Measurements from ENCODE around the gene MRPS21.

The MRPS21 gene

GRCh38 chr1:150293433-150294253 is at the start of gene MRPS21:
Gene MRPS21 (plus strand): TSS chr1:150293861. CDS start chr1:150294367, 506 bp downstream.
- DNase-seq, result peak; percentile 97

GRCh38 chr1:150249936-150250335 is 43.7 kb upstream of the MRPS21 start:
- DNase-seq, result no peak

DNA sequence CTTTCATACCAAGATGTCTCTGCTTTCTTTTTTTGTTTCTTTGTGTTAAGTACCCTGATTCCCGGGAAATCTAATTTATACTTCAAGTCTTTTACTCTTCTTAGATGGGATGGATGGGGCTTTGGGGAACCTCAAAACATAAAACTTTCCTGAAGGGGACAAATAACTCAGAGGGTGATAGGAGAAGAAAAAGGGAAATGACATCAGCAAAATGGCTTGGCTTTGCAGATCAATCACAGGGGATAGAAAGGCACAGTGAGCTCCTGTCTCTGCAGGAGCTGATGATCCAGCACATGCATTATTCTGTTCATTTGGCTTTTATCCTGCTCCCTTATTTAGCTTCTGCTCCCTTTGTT is 37.5 kb upstream of the MRPS21 start:
- DNase-seq, result no peak

- DNase-seq, result no peak
Measured at GRCh38 chr1:150256554-150257341, 36.9 kb upstream of the MRPS21 start.

DNA sequence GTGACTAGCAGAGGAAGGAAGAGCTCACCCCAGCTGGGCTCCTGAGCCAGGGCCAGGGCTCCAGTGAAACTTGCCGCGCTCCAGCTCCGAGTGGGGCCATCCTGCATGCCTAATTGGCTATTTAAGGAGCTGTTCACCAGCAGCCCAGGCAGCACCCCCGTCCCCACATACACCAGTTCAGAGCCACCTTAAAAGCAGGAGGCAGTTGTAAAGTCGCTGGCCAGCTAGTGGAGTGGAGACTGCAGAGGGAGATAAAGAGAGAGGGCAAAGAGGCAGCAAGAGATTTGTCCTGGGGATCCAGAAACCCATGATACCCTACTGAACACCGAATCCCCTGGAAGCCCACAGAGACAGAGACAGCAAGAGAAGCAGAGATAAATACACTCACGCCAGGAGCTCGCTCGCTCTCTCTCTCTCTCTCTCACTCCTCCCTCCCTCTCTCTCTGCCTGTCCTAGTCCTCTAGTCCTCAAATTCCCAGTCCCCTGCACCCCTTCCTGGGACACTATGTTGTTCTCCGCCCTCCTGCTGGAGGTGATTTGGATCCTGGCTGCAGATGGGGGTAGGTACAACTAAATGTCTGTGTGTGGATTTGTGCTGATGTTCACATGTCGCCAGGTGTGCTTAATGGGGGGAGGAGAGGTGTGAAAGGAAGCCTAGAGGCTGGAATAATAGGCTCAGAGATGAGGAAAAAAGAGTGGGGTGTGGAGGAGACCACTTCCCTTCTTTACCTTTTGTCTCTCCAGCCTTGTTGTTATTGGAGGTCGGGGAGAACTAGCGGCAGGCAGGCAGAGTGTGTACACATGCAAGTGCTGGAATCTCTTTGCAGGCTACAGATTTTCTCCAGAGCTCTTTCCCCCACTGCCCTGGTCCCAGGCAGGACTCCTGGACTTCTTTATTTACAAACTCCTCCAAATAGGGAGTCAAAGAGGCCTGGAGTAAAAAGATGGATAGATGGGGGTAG is 35.8 kb upstream of the MRPS21 start, which contains the start of gene CA14:
TSS of gene CA14 (plus strand) at position 151 of the 962 bp plus-strand sequence. CDS start at position 506, 355 bp downstream.
- DNase-seq, result peak; percentile 18

DNA sequence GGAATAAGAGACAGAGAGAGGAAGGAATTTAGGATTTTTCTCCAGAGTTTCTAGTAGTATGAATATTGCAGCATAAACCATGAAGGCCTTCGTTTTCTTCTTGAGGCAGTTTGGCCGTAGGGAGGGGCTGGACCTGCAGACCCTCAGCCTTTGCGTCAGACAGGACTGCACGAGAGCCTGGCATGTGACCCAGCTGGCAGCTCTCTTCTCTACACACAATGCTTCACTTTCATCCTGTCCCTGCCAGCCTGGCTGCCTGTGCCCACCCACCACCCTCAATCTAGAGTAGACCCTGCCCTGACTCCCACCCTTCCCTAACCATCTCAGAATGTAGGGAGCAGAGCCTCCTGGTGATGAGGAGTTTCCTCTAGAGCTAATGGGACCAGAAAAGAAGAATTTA is 34.4 kb upstream of the MRPS21 start:
- no peak for DNase-seq

- DNase-seq, result peak; percentile 16
Measured at GRCh38 chr1:150259758-150260669, 33.6 kb upstream of the MRPS21 start.

DNA sequence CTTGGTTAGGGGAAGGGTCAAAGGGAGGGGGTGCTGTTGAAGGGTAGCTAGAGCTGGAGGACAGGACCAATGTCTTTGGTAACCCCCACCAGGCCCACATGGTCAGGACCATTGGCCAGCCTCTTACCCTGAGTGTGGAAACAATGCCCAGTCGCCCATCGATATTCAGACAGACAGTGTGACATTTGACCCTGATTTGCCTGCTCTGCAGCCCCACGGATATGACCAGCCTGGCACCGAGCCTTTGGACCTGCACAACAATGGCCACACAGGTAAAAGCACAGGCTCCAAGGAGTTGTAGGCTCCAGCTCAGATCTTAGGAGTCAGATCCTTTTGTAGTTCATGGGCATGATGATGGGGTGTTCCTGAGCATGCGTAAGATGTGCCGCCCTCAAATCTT is 32.3 kb upstream of the MRPS21 start:
- no peak for DNase-seq

GRCh38 chr1:150262388-150263320 is 31.0 kb upstream of the MRPS21 start:
- DNase-seq, result peak; percentile 13

DNA sequence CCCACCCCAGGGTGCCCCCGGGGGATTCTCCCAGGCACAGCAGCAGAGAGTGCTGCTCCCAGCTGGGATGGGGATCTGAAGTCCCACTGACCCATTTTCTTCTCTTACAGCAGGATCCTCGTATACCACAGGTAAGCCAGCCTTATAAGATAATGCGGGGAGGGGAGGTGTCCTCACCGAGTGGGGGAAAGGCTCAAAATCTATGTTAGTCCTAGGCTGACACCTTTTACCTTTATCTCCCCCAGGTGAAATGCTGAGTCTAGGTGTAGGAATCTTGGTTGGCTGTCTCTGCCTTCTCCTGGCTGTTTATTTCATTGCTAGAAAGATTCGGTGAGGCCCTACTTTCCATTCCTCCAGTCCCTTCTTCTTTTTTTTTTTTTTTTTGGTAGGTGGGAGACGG is 30.1 kb upstream of the MRPS21 start:
- DNase-seq, result no peak

DNA sequence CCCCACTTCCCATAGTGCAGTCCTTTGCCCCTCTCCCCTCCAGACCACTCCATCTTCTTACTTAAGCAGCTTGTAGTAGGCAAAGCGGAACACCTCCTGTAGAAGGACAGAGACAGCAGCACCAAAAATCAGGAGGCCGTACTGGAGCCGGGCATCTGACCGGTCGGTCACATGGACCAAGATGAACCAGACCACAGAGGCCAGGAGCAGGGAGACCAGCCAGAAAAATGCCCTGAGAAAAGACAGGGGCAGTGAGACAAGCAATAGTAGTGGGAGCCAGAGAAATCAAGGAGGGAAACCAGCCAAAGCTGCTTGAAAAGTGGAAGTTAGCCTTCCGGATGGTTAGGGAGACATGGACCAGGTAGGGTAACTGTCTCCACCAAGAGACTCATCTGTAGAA is 25.8 kb upstream of the MRPS21 start:
- no peak for DNase-seq

GRCh38 chr1:150268340-150268704 is 25.3 kb upstream of the MRPS21 start:
- DNase-seq, result peak; percentile 69

DNA sequence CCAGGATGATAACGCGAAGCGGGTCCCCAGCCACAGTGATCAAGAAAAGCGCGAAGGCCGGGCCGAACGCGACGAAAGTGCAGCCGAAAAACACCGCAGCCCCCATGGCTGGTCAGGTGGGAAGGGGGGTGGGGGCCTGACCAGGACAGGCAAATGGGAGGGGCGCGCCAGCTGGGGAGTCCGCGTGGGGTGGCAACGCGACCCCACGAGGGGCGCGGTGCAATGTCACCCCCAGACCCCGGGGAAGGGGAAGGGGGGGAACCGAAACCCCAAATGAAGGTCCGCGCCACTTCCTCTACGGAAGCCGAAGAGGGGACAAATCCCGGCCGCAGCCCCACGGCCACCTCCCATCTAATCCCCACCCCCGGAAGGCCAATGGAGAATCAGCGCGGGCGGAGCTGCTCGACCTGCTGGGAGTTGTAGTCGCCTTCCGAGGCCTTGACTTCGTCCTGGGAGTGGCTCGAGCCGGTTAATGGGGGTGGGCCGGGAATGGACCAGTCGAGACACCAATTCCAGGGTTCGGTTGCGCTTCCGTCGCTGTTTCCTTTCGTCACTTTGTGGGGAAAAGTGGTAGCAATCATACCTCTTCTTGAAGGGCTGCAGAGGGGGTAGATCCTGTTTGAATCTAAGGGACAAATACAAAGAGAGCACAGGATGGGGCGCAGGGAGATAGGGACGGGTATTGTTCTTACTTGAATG is 24.8 kb upstream of the MRPS21 start, which contains the start of gene APH1A:
TSS of gene APH1A (minus strand) at position 312 of the 699 bp plus-strand sequence. CDS start at position 106, 206 bp downstream.
- DNase-seq, result peak; percentile 99

GRCh38 chr1:150269451-150269850 is 24.2 kb upstream of the MRPS21 start:
- no peak for DNase-seq

- no peak for DNase-seq
Measured at GRCh38 chr1:150271291-150271959, 22.2 kb upstream of the MRPS21 start.

DNA sequence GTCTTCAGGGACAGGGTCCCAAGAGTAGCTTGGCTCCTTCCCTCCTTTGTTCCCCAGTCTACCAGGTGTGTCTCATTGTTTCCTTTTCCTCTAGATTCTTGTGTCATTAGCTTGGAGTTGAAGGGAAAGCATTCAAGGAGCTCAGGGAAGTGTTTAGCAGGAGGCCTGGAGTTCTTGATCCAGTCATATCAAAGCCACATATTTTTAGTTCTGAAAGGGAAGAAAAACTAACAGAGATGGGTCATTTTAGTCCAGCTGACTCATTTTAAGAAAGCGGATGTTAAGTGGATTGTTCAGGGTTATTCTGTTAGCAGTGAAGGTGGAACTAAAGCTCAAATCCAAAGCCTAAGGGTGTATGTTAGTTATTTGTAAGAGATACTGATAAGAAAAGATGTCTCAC is 20.4 kb upstream of the MRPS21 start:
- DNase-seq, result no peak

DNA sequence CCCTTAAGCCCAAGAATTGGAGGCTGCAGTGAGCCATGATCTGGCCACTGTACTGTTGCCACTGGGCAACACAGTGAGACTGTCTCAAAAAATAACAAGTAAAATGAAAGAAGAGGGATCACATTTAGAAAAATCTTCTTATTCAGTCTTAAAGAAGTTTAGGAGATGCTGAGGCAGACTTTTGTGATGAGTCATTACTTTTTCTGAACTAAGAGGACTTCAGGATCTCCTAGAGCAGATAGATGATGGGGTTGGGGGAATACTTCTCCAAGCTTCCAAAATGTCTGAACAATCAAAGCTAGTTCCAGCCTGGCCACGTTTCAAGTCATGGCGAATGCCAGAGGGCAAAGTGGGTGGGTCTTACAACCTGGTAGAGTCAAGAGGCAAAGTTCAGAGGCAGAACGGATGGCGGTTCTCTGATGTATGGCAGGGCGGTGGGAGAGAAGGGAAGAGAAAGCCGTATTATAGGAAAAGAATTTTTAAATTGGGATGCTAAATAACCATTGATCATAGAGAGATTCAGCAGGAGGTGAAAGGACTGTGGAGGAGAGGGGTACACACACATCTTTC is 13.4 kb upstream of the MRPS21 start:
- DNase-seq, result no peak

DNA sequence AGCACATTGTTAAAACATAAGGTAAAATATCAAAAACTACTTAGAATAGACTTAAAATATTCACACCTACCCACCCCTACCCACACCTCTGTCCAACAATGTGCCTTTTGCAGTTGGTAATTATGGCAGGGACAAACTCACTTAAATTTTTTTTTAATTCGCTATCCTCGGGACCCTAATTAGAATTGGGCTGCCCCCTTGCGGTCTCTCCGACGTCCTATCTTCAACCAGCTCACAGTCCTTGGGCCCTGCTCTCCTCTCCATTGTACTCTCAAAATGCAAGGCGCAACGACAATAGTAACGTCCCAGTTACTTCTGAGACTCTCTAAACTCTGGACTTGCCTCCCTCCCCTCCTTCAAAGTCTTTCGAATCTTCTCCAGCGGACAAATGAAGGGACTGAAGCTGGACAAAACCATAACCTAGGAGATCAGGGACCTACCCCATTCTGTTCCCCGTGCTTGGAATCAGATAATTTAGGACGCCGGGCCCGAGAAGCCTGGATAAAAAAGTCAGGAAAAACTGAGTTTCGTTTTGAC is 12.4 kb upstream of the MRPS21 start:
- peak; percentile 93 for DNase-seq

All from hematopoietic multipotent progenitor cell treated with erythropoietin and hydrocortisone succinate and interleukin-3 and kit ligand, for 6 days (in vitro differentiated cells).